ENCODE data around the gene PDZD2. TPM values are rescaled to one million over a fixed set of nuclear protein-coding genes. Genes with fewer than 3 reads are reported as not detected.

PDZD2 gene
- polyA plus RNA-seq, 3 donors: 0.10 TPM; not detected in 2

GRCh38 chr5:31733371-31733770 lies 94.4 kb downstream of the PDZD2 start:
- Mint-ChIP-seq H3K27ac (no peak overlapping the region), H3K36me3 (no peaks in the 10 kb centered on the region), H3K27me3 (ENCODE audit: low read depth in 3 of 3) (peaks cover 0 to 2% (median 0%) of the 10 kb centered on the region in 3 donors), H3K4me1 (no peaks in the 10 kb centered on the region), H3K4me3 (no peak overlapping the region), H3K9me3 (peaks cover 0 to 14% (median 3%) of the 10 kb centered on the region in 7 donors)
- DNase-seq: no peak
- peaks cover 0 to 5% of the 10 kb centered on the region in 2 donors for H3K9me3 ChIP-seq (replicated peaks in 1 of 2; ENCODE audit: control insufficient read depth in 1 of 2, insufficient read depth in 1 of 2, low read length in 2 of 2)
- no peak overlapping the region for H2AFZ ChIP-seq (ENCODE audit: insufficient read depth, low read depth, low read length, poor library complexity, severe bottlenecking)
- H3K79me2 ChIP-seq (ENCODE audit: insufficient read depth, low read length): no peaks in the 10 kb centered on the region
- no peak overlapping the region for H3K27ac ChIP-seq (ENCODE audit: low read depth in 1 of 2, low read length in 2 of 2)
- WGBS (ENCODE audit: insufficient coverage): 99% methylated on average over 11 of the region's 11 CpGs
- no peaks in the 10 kb centered on the region for H3K36me3 ChIP-seq (replicated peaks in 1 of 2; ENCODE audit: control insufficient read depth in 1 of 2, insufficient read depth in 2 of 2, low read length in 2 of 2)
- intact Hi-C loops (cut with micrococcal nuclease): no loop called here
- H3K4me3 ChIP-seq (replicated peaks in 1 of 3; ENCODE audit: low read depth in 2 of 3, low read length in 3 of 3): no peak overlapping the region
- H3K27me3 ChIP-seq (ENCODE audit: control insufficient read depth in 2 of 2, insufficient read depth in 2 of 2, low read length in 2 of 2): no peaks in the 10 kb centered on the region
- no peak overlapping the region for H3K4me2 ChIP-seq (replicated peaks; ENCODE audit: extremely low read depth, low read length, poor library complexity, severe bottlenecking)
- H3K9ac ChIP-seq (ENCODE audit: insufficient read depth, low read length, poor library complexity, severe bottlenecking): no peak overlapping the region
- no peaks in the 10 kb centered on the region for H3K4me1 ChIP-seq (ENCODE audit: control insufficient read depth in 1 of 2, insufficient read depth in 2 of 2, low read length in 2 of 2)
- TF ChIP-seq, protein P1, sequence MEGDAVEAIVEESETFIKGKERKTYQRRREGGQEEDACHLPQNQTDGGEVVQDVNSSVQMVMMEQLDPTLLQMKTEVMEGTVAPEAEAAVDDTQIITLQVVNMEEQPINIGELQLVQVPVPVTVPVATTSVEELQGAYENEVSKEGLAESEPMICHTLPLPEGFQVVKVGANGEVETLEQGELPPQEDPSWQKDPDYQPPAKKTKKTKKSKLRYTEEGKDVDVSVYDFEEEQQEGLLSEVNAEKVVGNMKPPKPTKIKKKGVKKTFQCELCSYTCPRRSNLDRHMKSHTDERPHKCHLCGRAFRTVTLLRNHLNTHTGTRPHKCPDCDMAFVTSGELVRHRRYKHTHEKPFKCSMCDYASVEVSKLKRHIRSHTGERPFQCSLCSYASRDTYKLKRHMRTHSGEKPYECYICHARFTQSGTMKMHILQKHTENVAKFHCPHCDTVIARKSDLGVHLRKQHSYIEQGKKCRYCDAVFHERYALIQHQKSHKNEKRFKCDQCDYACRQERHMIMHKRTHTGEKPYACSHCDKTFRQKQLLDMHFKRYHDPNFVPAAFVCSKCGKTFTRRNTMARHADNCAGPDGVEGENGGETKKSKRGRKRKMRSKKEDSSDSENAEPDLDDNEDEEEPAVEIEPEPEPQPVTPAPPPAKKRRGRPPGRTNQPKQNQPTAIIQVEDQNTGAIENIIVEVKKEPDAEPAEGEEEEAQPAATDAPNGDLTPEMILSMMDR (IDR thresholded peaks at IDR 0.05): no peak
- no peaks in the 10 kb centered on the region for H4K20me1 ChIP-seq (ENCODE audit: insufficient read depth, low read length)

DNA sequence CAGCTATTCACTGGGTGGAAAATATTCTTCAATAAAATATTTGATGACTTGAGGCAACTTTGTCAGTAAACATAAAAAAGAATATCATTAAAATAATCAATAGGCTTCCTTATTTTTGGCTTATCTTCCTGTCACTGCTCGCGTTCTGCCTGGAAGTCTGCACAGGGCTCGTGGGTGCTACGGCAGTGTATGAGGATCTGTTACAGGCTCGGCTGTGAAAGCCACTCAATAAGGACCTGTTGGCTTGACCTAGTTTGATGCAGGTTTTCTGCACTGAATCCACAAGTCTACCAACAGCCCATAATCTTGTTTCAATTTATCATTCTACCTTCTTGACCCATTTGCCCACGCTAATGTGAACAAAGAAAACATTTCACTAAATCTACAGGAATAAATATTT lies 97.2 kb downstream of the PDZD2 start:
- no peaks in the 10 kb centered on the region for H3K4me1 Mint-ChIP-seq
- intact Hi-C loops (cut with micrococcal nuclease): no loop called here
- 100% methylated on average over 3 of the region's 6 CpGs for WGBS (ENCODE audit: insufficient coverage)

More for the DNA sequence above, 97.2 kb downstream of the PDZD2 start:
- H2AFZ ChIP-seq (ENCODE audit: insufficient read depth, low read depth, low read length, poor library complexity, severe bottlenecking): no peak overlapping the region
- H3K79me2 ChIP-seq (ENCODE audit: insufficient read depth, low read length): no peaks in the 10 kb centered on the region
- H3K4me3 Mint-ChIP-seq: no peak overlapping the region
- no peak overlapping the region for H3K4me3 ChIP-seq (replicated peaks in 1 of 3; ENCODE audit: low read depth in 2 of 3, low read length in 3 of 3)
- H3K4me2 ChIP-seq (replicated peaks; ENCODE audit: extremely low read depth, low read length, poor library complexity, severe bottlenecking): no peak overlapping the region
- H3K27ac Mint-ChIP-seq: no peak overlapping the region
- TF ChIP-seq, protein P1 (IDR thresholded peaks at IDR 0.05): no peak
- H3K27me3 Mint-ChIP-seq (ENCODE audit: low read depth in 3 of 3): peaks cover 0 to 2% (median 0%) of the 10 kb centered on the region in 3 donors
- no peaks in the 10 kb centered on the region for H3K36me3 Mint-ChIP-seq
- peaks cover 0 to 14% (median 5%) of the 10 kb centered on the region in 7 donors for H3K9me3 Mint-ChIP-seq
- H3K4me1 ChIP-seq (ENCODE audit: control insufficient read depth in 1 of 2, insufficient read depth in 2 of 2, low read length in 2 of 2): no peaks in the 10 kb centered on the region
- no peaks in the 10 kb centered on the region for H4K20me1 ChIP-seq (ENCODE audit: insufficient read depth, low read length)
- H3K27ac ChIP-seq (ENCODE audit: low read depth in 1 of 2, low read length in 2 of 2): no peak overlapping the region
- H3K27me3 ChIP-seq (ENCODE audit: control insufficient read depth in 2 of 2, insufficient read depth in 2 of 2, low read length in 2 of 2): no peaks in the 10 kb centered on the region
- DNase-seq: no peak
- H3K9me3 ChIP-seq (replicated peaks in 1 of 2; ENCODE audit: control insufficient read depth in 1 of 2, insufficient read depth in 1 of 2, low read length in 2 of 2): peaks cover 0 to 5% of the 10 kb centered on the region in 2 donors
- H3K9ac ChIP-seq (ENCODE audit: insufficient read depth, low read length, poor library complexity, severe bottlenecking): no peak overlapping the region
- H3K36me3 ChIP-seq (replicated peaks in 1 of 2; ENCODE audit: control insufficient read depth in 1 of 2, insufficient read depth in 2 of 2, low read length in 2 of 2): no peaks in the 10 kb centered on the region

Measured in CD14-positive monocyte (primary cell).